ENCODE data around the gene SLC17A3.

The SLC17A3 gene, protein sequence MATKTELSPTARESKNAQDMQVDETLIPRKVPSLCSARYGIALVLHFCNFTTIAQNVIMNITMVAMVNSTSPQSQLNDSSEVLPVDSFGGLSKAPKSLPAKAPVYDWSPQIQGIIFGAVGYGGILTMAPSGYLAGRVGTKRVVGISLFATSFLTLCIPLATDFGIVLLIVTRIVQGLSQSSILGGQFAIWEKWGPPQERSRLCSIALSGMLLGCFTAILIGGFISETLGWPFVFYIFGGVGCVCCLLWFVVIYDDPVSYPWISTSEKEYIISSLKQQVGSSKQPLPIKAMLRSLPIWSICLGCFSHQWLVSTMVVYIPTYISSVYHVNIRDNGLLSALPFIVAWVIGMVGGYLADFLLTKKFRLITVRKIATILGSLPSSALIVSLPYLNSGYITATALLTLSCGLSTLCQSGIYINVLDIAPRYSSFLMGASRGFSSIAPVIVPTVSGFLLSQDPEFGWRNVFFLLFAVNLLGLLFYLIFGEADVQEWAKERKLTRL

DNA sequence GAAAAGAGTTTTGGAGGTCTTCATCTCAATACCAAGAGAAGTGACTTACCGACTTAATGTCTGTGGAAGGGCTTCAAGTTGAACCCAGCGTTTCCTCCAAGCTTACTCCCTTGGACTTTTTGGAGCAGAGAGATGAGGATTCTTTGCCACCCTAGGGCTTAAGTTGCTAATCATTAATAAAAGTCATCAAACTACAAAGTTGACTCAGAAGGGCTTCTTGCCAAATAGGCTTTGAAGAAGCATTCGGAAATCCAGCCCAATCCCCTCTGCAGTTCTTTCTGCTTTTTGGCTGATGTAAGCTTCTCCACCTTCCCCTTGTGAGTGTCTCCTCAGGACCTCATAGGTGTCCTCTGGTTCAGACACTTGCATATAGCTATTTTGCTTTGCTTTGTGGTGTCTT lies at the start of gene SLC17A3:
TSS of gene SLC17A3 (minus strand) at position 126 of the 400 bp plus-strand sequence. CDS start 5,856 bp downstream, outside the sequence.
- no peak for DNase-seq

DNA sequence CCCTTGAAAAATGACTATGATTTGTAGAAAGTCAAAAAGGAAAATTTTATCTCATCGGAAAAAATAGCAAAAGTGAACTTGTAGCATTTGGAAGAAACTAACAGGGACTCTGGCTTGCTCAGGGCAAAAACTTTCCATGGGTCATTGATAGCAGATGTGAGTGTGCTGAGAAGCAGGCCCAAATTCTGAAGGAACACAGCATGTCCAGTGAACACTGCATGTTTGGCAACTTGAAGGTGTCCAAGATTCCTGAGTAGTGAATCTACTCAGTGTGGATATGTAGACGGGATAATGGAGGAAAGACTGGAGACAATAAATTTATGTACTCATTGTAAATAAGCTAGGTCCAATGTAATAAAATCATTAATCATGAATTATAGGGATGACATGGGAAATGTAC lies 48.3 kb upstream of the SLC17A3 start:
- DNase-seq = no peak

DNA sequence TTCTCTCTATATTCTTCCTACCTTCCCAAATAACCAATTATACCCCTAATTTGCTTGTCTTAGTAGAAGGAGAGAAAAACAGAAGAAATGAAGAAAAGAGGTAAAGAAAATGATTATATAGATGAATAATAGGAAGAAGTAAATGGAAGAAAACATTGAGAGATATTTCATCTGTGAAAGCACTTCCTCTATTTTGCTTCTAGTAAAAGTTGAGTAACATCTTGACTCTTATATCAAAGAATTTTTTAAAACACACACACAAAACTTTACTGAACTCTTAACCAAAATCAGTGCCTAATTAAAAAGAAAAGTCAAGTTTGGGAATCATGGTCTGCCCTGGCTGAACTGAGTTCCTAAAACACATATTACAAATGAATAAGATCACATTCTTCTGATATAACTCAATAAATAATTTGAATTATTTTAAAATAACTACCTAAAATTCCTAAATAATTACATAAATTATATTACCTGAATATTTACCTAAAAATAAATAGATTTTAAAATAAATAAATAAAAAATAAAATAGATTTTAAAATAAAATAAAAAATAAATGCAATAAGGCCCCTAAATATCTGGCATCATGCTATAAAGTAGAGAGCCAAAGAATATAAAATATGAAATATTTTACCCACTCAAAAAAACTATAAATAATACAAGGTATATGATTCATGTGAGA lies 47.6 kb upstream of the SLC17A3 start:
- no peak for DNase-seq

DNA sequence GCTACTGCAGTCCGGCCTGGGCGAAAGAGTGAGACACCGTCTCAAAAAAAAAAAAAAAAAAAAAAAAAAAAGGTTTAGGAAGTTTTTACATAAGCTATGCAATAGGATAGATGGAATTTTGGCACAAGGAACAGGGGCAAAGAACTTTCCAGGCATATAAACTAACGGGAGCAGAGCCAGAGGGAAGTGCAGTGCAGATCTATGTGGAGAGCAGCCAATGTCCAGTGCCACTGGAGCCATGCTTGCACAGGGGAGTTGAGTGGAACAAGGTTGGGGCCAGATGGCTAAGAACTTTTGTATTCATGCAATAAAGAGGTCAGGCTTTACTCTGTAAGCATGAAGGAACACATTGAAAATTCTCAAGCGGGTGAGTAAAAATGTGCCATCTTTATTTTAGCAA lies 45.6 kb upstream of the SLC17A3 start:
- DNase-seq = no peak

DNA sequence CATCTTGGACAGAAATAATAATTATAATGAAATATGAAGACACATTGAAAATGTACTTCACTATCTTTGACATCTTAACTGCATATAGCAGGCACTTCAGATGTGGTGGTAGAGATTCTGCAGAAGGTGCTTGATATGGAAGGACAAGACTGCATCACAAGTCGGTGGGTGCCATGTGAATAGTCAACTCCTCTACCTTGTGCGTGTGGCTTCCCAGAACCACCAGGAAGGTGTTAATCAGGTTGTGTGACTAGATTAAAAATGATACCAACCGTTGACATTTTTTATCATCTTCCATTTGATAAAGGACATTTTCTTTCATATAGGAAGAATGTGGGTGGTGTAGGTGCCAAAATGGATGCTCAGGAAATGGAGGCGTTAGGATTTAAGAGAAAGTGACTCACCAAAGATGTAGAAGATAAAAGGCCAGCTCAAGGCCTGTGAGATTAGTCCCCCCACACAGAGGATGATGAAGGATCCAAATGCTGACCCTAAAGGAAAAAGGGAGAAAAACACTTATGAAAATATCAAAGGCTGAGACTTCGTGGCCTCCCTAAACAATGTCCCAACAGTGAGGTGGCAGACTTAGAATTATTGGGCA lies 44.1 kb upstream of the SLC17A3 start:
- DNase-seq = no peak

DNA sequence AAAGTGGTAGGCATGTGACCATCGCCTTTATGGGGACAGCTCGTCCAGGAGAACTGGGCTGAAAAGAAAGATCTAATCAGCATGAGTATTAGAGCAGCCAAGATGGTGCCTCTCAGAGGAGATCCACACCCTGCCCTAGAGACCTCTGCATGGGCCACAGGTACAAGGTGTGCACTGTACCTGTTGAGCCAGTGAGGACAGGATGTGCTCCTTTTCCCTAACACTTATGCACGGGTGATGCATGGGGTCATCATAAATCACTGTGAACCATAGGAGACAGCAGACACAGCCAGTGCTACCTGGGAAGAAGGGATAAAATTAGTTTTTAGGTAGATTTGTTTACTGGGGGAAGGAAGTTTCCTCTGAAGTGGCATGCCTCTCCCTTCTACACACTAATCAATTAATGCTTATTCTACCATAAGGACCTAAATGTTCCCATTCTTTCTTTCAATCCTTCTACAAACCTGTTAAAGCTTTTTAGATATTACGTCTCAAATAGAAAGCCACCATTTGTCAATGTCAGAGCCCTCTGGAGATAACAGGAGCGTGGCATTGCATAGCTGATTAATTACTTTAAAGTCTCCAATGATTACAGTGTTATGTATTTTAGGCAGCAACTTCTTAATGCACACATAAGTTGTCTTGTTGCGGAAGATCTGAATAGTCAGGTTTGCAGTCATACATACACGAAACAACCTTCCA lies 42.9 kb upstream of the SLC17A3 start:
- DNase-seq = no peak

DNA sequence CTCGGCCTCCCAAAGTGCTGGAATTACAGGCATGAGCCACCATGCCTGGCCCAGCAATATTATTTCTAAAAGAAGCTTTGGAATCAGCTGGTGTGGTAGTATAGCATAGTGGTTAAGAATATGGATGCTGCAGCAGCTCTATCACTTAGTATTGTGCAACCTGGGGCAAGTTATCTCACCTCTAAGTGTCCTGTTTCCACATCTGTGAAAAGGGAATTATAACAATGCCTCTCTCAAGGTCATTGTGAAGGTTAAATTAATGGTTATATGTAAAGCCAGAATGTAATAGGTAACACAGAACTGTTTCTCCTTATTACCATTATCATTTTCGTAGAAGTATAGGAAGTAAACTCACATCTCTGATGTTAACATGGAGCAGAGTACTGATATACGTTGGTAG lies 42.3 kb upstream of the SLC17A3 start:
- no peak for DNase-seq

DNA sequence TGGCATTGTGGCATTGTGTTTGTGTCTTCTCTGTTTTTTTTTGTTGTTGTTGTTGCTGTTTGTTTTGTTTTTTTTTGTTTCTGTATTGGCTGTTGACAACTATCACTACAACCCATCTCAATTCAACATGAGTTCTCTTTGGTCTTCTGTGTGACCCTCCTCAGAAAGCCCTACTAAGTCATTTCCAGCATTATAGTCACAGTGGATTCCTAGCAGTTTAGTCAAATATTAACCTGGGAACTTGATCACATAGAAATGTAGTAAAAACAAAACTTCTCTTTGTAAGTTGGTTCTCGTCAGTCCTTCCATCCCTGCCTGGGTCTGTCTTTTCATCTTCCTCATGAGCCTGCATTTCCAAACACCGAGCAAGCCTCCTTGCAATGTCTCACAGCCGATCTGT lies 39.7 kb upstream of the SLC17A3 start:
- DNase-seq = no peak

DNA sequence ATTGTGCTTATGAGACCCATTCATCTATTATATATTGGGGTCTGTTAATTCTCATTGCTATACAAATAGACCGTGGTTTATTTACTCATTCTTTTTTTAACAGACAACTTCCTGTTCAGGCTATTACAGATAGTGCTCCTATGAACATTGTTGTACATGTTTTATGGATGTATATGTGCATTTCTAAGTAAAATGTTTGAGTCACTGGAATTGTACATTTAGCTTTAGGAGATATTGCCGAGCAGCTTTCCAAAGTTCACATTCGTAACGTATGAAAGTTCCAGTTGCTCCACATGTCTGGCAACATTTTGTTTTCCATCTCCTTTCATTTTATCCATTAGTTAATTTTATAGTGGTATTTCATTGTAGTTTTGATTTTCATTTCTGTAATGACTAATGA lies 37.3 kb upstream of the SLC17A3 start:
- DNase-seq = no peak

DNA sequence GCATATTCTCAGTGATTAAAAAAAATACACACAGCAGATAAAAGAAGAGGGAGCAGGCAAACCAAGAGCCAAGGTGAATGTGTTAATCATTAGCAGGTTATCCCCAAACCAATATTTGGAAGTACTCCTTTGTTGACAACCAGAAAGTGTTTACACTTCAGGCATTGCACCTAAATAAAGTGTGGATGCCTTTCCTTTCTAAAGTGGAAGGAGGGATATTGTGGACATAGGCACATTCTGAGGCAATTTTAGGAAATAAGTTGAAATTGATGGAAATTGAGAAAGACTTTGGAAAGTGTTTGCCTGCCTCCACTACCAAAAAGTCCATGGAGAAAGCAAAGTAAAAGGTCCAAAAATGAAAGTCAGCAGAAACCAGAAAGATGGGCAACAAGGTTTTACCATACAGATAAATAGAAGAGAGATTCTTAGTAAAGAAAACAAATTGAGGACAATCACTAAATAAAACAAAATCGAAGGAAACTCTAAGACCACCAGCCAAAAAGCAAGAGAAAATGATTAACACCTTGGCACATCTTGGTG lies 33.5 kb upstream of the SLC17A3 start:
- no peak for DNase-seq

DNA sequence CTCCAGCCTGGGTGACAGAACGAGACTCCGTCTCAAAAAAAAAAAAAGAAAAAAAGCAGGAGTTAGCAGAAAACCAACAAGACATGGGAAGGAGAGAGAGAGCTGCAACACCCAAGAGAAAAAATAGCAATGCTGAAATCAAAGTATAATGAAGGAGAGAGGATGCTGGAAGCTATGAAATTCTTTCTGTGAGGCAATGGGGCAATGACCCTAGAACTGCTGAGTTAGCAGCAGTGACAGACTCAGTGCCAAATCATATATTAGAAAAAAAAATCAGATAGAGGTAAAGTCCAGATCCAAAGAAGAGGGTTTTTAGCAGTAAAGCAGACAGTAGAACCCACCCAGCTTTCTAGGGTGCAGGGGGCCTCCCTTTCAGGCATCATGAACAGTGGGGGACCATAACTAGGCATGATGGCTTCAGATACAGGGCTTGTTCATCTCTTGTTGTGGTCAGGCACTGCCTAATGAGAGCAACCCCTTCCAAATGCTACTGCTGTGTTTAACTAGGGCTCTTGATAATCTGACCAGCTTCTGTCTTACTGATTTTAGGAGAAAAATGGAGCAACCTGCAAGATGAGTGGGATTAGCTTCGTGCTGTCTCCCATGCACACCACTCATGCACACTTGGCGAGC lies 29.5 kb upstream of the SLC17A3 start:
- DNase-seq = no peak

DNA sequence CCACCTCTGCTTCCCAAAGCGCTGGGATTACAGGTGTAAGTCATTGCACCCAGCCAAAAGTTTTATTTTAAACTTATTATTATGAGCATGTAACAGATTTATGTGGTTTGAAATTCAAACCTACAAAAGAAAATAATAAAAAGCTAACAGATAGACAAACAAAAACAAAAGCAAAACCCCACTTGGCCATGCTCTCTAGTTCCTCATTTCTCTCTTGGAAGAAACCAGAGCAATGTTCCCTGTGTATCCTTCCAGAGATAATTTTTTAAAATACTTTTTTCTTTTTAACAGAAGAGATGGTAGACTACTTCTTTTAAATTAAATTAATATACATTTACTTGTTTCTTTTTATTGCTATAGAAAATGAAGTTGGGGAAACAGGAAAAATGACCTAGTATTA lies 28.0 kb upstream of the SLC17A3 start:
- DNase-seq = no peak

DNA sequence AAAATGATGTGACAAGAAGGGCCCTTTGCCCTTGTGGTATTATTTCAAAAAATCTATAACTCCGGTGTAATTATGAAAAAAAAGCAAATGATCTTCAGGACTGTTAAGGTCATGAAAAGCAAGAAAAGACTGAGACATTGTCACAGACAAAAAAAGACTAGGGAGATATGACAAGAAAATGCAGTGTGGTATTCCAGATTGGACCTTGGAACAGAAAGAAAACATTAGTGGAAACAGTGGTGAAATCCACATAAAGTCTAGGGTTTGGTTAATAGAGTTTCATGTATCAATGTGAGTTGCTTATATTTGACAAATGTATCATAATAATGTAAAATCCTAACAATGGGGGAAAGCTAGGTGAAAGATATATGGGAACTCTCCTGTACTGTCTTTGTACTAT lies 26.8 kb upstream of the SLC17A3 start:
- no peak for DNase-seq

DNA sequence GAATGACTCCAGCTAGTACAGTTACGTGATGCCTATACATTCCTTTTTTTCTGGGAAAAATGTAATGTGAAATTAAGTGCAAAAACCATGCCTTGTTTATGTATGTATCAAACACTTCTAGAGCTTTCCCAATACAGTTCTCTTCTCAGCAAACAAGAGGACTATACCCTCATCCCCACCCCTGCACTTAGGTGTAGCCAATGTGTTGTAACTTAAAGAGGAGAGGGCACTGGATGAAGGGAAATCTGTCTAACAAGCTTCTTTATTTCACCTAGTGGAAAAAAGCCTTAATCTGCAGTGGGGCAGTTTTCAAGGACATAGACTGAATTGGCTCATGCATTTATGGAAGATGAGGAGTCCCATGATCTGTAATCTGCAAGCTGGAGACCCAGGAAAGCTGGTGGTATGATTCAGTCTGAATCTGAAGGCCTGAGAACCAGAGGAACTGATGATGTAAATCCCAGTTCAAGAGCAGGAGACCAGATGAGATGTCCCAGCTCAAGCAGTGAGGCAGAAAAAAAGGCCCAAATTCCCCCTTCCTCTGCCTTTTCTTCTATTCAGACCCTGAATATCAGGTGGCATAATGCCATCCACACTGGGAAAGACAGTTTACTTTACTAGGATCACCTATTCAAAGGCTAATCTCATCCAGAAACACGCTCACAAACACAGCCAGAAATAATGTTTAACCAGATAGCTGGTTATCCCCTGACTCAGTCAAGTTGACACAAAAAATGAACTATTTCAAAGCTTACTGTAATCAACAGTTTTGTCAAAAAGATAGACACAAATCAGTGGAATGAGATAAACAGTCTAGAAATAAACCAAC lies 25.8 kb upstream of the SLC17A3 start:
- DNase-seq = no peak

DNA sequence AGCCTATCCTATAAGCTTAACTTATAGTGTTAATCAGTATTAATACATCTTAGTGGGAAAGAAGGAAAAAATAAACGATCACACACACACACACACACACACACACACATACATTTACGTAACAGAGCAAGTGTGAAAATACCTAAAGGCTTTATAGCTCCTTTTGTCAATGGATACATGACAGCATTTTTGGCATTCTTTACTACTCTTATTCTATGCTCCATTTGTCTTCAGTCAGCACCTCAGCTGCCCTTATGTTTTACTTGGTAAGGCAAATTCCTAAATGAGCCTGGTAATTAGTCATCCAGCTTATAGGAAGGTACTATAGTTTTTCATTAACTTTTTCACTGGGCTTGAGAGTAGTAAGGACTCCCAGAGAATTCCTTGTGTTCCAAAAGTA lies 25.1 kb upstream of the SLC17A3 start:
- DNase-seq = no peak

DNA sequence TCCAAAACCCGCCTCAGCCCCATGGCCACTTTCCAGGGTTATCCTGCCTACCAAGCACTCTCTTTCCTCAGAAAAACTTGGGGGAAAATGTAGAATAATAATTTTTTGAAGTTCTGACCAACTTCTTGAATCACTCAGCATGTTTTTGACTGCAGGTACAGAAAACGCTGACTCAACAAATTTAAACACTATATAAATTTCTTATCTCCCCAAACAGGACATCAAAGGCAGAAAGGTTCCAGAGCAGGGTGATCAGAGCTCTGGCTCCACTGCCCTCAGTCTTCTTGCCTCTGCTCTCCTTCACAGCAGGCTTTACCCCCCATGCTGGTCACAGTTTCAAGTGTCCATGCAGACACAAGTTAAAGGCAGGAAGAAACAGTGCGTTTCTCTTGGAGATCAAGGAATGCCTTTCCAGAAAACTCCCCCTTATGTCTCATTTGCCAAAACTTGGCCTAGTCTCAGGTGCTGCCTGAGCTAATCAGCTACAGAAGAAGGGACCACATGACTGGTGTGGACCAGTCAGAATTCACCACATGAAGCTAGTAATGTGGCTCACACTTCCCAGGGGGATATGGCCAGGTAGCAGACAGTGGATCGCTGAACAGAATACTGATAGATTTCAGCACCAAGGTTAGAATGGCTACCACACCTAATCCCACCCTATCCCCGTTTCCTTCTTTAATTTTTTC lies 24.4 kb upstream of the SLC17A3 start:
- no peak for DNase-seq

DNA sequence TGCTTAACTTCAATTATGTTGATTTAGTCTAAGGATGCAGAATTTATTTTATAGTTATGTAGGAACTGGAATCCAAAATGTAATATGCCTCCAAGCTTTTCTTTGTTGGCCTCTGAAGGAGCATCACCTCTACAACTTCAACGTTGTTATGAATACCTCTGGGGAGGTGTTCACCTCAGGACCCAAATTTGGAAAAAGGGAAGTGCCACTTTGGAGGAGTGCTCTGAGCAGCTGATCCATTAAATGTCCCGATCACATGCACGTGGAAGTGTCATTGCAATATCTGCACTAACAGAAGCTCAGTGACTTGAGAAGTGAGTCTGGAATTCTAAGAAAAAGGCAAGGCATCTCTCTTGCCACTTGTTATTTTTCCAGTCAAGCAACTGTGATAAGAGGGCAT lies 22.2 kb upstream of the SLC17A3 start:
- DNase-seq = no peak

DNA sequence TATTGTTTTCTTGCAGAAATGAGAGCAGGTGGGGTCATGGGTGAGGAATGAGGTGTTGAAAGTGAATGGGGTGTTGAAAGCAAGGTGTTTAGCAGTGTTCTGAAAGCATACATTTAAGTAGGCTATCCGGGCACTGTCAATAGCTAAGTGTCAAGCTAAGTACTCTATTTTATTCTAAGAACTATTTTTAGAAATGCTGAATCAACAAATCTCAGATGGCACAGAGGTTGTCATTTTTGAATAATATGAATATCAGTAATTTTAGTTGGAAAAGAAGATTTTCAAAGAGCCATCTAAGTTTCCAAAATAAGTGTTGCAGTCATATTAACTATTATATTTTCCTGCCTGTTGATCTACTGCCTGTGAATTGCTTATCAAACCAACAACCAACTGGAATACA lies 21.7 kb upstream of the SLC17A3 start:
- no peak for DNase-seq

DNA sequence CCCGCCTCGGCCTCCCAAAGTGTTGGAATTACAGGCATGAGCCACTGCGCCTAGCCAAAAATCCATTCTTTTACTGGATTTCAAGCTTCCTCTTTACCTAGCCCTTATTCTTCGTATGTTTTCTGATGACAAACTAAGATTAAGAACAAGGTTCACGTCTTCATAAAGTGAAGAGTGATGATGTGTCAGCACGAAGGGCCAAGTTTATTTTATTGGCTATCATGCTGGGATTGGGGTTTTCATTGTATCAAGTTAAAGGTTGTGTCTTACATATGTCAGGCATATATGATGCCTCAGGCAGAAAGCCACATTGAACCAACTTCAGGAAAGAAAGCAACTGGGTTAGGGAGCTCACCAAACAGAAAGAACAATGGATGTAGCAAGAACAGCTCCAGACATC lies 19.7 kb upstream of the SLC17A3 start:
- DNase-seq = no peak

DNA sequence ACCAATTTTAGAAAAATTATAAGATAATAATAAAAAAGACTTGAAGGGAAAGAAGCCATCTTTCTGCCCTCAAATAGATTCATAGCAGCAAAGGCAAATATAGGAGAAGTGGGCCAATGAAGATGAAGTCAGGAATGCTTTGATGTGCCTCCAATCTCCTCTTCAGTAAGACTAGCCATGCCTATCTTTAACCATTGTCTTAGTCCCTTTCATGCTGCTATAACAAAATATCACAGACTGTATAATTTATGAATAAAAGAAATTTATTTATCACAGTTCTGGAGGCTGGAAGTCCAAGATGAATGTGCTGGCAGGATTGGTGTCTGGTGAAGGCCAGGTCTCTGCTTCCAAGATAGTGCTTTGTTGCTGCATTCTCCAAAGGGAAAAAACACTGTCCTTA lies 18.8 kb upstream of the SLC17A3 start:
- DNase-seq = no peak
